ENCODE measurements around the gene PLXNA2.

- no peak for TF ChIP-seq GATA3 (IDR thresholded peaks at IDR 0.05; ENCODE audit: low read depth, low read length)
- no peak for TF ChIP-seq GATA2 (IDR thresholded peaks at IDR 0.05; ENCODE audit: low read depth, low read length)
Measured at GRCh38 chr1:208251015-208251414, 6.8 kb upstream of the PLXNA2 start.
